SHP77 treated with DMSO at 0.1 percent for 48 hours (cell line): ENCODE data around the gene ANKS1A.
"Not testable (repeated sequence)": the region's sequence is repeated elsewhere in the genome, so short reads cannot be mapped to it uniquely, and the experiment has no call there.

Source experiments
- DNase-seq: peaks from one replicate; lab custom pipeline; 2025; lab: John Stamatoyannopoulos, UW

Gene ANKS1A

DNA sequence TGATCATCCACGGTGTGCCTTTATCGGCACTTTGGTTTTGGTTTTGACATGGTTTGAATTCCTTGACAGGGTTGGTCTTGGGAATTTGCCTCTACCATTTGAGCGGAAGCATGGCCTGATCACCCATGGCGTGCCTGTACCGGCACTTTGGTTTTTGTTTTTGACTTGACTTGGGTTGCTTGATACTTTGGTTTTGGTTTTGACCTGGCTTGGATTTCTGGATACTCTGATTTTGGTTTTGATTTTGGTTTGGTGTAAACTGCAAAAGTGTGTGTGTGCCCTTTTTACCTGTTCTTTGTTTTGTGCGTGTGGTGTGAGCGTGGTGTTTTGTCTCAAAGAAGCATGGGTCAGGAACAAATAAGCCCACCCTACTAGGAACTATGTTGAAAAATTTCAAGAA lies 110.1 kb downstream of the ANKS1A start:
- DNase-seq = not testable (repeated sequence)

DNA sequence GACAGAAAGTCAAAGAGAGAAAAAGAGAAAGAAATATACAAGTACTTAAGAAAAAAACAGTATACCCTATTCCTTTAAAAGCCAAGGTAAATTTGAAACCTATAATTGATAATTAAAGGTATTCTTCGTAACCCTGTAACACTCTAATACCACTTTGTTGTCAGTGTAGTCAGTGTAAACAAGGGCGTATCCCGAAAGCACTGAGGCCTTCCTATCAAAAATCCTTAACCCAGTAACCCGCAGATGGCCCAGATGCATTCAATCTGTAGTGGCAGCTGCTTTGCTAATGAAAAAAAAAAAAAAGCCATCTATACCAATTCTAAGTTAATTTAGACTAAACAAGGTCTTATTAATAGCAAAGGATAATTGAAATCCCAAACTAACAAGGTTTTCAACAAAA lies 110.9 kb downstream of the ANKS1A start:
- not testable (repeated sequence) for DNase-seq

DNA sequence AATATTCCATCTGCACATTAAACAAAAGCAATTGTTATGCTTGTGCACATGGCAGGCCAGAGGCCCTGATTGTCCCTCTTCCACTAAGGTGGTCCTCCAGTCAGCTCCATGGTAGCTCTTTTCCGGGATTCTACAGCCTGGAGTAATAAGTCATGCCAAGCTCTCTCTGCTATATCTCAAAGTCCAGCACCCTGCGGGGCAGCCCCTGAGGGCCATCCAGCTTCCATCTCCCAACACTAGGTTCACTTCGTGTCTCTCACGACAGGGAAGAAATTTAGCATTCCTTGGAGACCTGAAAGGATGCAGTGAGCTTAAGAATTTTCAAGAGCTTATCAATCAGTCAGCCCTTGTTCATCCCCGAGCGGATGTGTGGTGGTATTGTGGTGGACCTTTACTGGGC lies 112.3 kb downstream of the ANKS1A start:
- DNase-seq = not testable (repeated sequence)

DNA sequence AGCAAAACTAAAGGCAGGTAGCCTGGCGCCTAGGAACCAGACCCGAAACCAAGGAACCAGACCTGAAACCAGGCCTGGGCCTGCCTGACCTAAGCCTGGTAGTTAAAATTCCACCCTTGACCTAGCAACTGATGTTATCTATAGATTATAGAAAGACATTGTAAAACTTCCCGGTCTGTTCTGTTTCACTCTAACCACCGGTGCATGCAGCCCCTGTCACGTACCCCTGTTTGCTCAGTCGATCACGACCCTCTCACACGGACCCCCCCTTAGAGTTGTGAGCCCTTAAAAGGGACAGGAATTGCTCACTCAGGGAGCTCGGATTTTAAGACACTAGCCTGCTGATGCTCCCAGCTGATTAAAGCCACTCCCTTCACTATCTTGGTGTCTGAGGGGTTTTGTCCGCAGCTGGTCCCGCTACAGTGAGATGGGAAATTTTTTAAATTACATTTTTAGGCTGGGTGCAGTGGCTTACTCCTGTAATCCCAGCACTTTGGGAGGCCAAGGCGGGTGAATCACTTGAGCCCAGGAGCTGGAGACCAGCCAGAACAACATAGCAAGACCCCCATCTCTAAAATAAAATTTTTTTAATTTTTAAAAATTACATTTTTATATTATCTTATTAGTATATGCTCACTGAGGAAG lies 115.0 kb downstream of the ANKS1A start:
- DNase-seq = not testable (repeated sequence)

DNA sequence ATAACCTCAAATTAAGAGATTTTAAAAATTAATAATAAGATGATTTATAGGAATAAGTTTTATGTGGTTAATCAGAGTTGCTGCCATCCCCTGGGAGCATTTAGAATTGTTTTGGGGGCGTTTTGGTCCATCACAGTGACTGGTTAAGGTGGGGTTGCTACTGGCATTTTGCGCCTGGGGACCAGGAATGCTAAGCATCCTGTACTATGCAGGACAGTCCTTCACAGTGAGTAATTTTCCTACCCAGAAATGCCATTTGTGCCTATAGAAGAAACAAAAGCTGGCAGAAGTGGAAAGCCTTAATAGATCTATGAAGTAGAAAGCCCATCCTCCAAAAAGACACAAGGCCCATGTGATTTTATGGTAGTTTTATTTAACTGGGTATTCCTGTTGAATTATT lies 118.0 kb downstream of the ANKS1A start:
- DNase-seq = no peak

DNA sequence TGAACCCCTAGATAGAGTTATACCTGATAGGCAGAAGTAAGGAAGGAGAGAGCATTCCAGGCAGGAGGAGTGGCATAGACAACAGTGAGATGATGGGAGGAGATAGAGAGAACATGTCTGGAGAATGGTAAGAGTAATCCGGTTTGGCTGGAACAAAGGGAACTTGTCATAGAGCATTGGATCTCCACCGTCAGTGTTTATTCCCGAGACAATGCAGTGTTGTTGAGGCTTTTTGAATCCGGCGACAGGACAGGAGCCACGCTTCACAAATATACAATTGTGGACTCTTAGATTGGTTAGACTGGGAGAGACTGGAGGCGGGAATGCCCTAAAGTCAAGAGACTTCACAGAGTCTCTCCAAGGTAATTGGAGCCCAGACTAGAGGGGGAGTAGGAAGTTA lies 119.8 kb downstream of the ANKS1A start:
- no peak for DNase-seq

DNA sequence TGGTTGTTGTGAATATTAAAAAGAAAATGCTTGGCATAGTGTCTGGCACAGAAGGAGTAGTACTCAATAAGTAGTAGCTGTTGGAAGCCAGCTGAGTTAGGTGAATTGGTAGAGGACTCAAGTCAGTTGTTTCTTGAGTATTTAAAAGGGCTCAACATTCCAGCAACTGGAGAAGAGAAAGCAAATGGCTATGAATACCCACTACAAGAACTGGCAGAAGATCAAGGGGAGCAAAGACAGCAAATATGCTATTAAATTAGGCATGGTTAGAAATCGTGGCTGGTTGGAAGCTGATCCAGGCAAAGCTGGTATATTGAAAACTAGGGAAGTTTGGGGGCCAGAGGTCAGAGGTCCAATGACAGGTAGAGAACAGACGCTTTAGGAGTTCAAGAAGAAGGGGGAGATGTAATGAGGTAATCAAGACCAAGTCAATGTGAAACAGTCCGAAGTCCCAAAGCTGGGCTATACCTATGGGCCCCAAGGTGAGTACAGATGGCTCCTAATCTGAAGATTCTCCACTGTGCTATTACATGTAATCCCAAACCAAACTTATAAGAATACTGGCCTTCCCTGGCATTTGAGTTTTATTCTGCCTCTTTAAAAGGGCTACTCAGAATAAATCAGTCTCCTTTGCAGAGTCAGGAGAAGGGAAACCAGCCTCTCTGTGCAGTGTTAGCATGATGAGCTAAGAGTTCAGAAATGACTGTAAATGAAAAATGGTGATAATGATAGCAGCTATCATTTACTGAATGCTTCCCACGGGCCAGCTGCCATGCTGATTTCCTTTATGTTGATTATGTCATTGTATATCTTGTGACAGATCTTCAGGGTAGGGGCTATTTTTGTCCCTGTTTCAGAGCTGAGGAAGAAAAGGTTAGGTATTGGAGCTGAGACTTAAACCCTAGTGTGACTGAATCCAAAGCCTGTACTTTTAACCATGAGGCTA lies 122.3 kb downstream of the ANKS1A start:
- no peak for DNase-seq

DNA sequence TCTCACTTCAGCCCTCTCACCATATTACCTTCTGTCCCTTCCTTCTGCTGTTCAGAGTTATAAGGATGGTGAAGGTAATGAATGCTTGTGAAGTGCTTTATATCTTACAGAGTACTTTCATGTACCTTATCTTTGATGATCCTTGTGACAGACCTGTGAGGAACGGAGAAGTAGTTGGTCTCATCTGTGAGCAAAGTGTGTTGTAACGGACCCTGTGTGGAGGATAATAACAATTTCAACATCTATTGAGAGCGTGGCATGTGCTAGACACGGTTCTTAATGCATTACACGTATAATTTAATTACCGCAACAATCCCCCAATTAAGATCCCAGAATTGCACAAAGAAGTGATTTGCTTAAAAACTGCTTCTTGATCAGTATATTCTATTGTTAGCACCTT lies 124.6 kb downstream of the ANKS1A start:
- DNase-seq = no peak

DNA sequence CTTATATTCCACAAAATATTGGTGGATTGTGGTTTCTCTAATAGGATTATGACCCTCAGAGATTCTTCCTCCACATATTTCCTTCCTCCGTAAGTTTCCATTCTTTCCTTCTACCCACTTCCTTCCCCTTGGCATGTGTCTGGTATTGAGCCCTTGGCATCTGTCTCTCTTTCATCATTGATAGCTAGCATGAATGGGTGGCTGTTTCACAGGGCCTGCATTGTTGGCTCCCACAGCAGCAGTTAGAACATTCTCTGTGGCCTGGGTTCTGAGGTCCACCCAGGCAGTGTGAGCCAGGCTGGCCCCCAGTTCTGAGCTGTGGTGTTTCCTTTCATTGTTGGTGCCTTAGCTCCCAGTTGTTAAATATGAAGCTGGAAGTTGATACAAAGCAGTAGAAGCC lies 125.3 kb downstream of the ANKS1A start:
- no peak for DNase-seq

DNA sequence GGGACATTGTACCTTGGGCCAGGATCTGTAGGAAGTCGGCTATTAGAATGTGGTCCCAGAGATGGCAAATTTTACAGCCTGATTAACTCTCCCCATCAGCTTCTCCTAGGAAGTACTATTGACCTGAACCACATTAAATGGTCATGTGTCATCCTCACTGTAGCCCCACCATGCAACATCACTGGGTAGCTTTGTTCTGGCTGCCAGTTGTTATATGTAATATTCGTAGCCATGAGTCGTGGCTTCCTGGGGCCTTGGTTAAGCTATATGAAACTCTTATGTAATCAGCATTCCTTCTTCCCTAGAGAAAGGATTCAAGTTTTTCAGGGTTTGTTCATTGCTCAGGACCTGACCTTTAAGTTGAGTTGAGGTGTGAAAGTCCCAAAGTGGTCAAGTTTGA lies 125.7 kb downstream of the ANKS1A start:
- DNase-seq = no peak

DNA sequence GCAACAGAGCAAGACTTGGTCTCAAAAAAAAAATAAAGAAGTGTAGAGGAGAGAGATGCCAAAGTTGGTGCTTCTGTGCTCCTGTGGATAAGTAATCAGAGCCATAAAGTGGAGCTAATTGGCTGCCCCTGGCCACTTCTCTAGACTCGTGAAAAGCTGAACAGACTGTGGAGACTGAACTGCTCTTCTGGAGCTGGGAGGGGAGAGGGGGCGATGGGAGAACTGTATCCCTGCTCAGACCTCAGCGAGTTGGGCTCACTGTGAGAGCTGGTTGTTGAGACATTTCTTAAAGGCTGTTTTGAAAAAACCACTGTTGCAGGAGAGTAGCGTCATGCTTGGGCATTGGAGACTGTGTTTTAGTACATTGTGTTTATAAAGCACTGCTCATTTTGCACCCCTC lies 126.4 kb downstream of the ANKS1A start:
- DNase-seq = no peak

DNA sequence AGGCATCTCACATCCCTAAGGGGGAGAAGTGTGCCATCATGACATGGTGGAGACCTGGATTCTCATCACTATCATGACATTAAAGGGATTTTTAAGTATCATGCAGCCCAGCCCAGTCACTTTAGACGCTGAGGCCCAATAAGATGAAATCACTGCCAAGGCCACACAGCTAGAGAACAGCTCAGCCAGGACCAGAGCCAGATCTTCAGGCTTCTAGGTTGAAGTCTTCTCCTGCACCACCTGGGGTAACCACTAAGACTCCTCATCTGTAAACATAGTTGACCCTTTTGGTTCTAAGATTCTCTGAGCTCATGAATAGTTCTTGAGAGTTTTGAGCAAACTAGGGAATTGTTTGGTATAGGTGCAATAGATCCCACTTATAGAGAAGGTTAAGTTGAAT lies 126.9 kb downstream of the ANKS1A start:
- DNase-seq = no peak

DNA sequence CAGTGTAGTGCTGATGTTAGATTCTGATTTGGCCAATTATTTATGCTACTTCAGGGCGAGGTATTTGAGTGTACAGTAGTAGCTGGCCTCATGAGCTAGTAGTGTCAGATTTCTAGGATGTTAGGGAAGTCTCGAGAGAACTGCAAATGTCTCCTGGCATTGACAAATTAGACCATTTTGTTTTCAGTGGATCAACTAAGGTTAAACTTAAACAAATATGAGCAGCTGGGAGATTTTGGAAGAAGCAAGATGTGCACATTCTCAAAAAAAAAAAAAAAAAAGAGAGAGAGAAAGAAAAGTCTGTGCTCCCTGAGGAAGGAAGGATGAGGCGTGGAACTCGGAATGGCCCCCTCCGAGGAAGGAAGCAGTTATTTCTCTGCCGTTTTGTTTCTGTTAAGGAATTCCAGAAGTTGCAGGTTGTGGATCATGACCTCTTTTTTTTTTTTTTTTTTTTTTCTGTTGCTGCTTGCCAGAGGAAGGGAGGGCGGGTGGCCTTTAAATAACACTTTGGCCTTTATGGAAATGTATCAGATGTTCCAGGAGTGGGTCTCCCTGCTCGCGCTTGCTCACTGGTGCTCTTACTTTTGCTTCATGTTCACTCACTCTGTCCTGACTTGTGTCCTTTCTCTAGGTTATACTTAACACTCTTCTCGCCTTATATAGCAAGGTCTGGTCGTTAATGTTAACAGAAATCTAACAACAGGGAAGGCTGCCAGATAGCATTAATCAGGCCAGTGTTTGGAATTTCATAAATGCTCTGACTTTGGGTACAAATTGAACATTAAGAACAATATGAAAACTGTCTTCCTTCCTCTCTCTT lies 127.7 kb downstream of the ANKS1A start:
- DNase-seq = no peak

DNA sequence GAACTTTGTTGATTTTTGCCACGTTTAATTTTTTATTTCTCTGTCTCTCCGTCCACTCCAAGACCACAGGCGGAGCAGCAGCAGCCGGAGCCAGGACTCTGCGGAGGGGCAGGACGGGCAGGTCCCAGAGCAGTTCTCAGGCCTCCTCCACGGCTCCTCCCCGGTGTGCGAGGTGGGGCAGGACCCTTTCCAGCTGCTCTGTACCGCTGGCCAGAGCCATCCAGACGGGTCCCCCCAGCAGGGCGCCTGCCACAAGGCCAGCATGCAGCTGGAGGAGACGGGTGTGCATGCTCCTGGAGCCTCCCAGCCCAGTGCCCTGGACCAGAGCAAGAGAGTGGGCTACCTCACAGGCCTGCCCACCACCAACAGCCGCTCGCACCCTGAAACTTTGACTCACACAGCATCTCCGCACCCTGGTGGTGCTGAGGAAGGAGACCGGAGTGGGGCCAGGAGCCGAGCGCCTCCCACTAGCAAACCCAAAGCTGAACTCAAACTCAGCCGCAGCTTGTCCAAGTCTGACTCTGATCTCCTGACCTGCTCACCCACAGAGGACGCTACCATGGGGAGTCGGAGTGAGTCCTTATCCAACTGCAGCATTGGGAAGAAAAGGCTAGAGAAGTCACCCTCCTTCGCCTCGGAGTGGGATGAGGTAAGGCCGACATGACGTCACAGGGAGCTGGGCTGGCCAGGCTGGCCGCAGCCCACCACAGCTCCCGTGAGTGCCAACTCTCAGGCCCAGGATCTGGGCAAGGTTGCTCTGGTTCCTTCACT lies 128.5 kb downstream of the ANKS1A start:
- no peak for DNase-seq

DNA sequence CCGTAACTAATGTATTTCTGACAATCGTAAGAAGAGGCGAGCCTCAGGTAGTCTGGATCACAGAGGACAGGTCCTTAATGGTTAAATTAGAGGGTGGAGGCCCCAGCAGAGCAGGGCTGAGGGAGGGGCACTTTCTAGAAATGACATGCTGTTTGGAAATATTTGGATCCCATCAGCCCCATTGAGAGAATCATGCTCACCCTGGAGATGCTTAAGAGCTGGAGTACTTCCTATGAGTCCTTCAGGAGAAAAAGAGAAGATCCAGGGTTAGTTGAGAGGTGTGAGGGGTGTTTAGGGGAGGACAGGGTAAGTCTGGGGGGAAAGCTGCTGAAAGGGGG lies 129.1 kb downstream of the ANKS1A start:
- no peak for DNase-seq

DNA sequence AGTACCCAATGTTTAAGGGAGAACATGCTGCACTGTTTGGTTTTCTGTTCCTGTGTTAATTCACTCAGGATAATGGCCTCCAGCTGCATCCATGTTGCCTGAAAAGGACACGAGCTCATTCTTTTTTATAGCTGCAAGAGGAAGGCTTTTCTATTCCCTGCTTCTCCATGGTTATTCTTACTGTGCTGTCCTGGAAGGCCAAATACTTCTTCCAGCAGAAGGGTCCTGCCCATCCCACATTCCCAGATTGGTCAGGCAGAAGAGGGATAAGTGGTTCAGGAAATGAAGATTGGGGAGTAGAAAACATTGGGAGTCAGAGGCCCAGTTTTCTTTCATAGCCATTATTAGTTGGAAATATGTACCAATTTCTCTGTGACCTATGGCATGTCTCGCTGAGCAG lies 129.7 kb downstream of the ANKS1A start:
- DNase-seq = no peak

DNA sequence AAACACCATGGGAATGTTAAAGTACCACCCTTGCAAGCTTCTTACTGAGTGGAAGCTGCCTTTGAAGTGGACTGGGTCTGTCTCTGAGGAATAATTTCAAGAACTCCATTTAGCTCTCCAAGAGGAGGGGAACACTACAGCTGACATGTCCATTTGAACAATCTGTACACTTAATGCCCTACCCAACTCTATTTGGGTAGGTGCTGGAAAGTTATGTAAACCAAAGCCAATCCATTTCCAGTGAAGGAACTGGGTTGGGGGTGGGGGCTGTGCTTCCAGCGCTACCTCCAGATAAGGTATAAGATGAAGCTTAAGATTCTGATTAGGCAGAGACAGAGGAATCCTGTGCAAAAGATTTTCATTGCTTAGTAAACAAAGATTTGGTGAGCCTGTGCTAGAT lies 130.1 kb downstream of the ANKS1A start:
- no peak for DNase-seq

DNA sequence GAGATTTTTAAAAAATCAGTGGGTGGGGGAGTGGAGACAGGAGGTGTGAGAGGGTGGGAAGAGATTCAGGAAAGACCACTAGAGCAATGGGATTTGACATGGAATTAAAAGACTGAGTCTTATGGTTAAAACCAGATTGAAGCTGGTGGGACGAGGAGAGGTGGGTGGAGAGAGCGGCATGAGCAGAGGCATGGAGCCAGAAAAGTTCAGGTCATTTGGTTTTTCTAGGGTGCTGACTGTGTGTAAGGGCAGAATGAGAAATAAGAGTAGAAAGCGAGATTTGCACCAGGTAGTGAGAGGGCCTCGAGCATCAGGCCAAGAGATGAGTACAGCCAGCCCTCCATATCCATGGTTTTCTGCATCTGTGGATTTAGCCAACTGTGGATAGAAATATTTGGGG lies 130.8 kb downstream of the ANKS1A start:
- no peak for DNase-seq

DNA sequence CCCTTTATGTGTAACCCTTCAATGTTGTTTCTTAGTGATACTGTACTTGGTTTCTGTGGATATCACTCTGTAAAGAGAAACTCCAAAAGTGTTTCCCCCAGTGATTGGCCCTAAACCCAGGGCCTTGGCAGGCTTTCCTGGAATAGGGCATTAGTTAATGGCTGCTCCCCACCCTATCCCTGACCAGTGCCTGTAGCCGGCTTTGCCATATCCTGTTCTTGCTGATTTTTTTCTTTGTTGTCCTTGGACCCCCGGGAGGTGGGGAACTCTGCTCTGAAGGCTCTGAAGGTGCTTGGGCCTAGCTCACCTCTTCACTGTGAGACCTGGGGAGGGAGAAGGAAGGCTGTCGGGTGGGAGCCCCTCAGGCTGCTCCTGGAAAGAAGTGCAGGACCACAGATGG lies 131.9 kb downstream of the ANKS1A start:
- no peak for DNase-seq

DNA sequence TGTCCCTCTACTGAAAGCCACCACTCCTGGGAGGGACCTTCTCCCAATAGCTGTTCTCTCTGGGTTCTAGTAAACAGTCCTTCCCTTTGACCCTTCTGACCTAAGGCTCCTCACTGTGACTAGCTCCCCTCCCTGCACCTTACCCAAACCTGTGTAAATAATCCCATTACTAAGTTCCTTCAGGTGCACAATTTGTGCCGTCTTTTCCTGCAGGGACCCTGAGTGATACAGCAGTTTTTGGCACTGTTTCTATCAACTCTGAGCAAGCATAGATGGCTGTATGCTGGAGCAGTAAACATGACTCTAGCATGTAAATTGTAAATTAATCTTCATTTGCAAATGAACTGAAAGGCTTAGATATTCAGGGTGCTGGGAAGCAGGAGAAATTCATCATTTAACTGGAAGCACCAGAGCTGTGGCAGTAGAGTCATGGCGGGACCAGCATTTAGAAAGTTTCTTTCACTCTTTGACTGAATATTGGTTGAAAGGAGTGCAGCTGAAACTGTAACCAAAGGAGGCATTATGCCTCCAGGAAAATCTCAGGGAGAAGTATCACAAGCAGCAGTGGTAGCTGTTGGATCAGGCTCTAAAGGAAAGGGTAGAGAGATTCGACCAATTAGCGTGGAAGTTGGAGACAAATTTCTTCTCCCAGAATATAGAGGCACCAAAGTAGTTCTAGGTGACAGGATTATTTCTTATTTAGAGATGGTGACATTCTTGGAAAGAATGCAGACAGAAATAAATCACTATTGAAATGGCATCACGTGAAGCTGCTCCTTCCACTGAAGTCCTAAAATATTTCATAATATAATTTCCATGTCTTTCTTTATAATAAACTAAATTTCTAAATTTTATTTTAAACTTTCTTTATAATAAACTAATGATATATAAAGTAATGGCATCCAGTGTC lies 134.3 kb downstream of the ANKS1A start:
- DNase-seq = no peak

DNA sequence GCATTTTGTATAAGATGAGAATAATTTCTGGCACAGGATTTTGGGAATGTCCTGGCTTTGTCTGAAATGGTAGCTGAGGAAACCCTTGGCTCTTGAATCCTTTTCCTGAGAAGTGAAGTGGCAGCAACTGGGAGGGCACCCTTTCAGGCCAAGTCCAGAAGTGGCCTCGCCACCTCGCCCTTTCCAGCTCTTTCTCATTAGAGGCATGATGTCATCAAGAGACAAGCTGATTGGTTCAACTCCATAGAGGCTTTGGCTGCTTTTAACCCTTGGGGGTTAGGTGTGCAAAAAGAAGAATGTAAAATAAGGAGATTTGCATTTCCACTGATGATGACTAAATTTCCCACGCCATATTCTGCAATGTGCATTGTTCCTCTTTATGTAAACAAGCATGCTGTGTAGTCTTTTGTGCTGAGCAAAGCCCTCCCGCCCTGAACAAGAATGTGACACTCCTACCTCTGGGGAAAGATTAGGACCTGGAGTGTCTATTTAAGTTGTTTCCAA lies 135.5 kb downstream of the ANKS1A start:
- DNase-seq = no peak
